ENCODE data around the gene CCDC80. TPM values are rescaled to one million over a fixed set of nuclear protein-coding genes. Genes with fewer than 3 reads are reported as not detected.

Gene CCDC80
- total RNA-seq, 2 donors from 2014 or later: not detected

DNA sequence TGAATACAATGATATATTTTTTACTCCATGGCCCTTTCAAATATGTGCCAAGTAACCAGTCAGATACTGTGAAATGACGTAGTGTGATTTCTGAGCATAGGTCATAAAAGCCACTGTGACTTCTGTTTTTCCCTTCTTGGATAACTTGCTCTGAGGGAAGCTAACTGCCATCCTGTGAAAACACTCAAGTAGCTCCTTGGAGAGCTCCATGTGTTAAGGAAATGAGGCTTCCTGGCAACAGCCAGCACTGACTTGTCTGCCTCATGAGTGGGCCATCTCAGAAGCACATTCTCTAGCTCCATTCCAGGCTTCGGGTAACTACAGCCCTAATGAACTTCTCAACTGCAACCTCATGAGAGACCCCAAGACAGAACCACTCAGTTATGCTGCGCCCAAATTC is 9.5 kb upstream of the CCDC80 start:
- Mint-ChIP-seq H3K27ac (no peak overlapping the region), H3K36me3 (ENCODE audit: low read depth) (no peaks in the 10 kb centered on the region), H3K27me3 (peaks cover 5% of the 10 kb centered on the region), H3K4me3 (no peak overlapping the region), H3K9me3 (peaks cover 4% of the 10 kb centered on the region), H3K4me1 (peaks cover 10% of the 10 kb centered on the region)
- ATAC-seq (replicated peaks): no peak

DNA sequence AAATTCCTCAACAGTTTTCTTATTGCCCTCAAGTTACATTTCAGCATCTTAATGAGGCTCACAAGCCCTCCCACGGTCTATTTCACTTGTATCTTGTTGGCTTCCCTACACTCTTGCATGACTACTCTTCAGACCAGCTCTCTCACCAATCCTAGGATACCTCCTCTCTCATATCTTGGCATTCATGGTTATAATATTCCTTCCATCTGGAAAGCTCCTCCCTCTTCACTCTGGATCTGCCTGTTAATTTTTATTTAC is 8.5 kb upstream of the CCDC80 start:
- no peak overlapping the region for H3K4me3 Mint-ChIP-seq
- H3K27ac Mint-ChIP-seq: no peak overlapping the region
- no peaks in the 10 kb centered on the region for H3K36me3 Mint-ChIP-seq (ENCODE audit: low read depth)
- peaks cover 10% of the 10 kb centered on the region for H3K4me1 Mint-ChIP-seq
- H3K27me3 Mint-ChIP-seq: peaks cover 5% of the 10 kb centered on the region
- no peak for ATAC-seq (replicated peaks)
- peaks cover 4% of the 10 kb centered on the region for H3K9me3 Mint-ChIP-seq

DNA sequence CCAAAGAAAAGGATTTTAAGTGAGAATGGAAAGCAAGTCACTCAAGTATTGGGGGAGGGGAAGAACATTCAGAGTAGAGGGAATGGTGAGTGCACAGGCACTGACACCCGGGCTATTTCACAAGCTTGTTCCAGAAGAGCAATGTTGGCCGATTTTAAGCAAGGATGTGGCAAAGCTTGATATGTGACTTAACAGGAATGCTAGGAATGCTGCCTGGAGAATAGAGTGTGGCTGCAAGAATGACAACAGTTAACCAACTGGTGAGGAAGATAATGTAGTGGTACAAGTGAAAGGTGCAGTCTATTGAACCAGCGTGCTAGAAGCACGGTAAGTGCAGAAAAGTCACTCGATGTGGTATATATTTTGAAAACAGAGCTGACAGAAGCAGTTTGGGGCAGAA is 6.2 kb upstream of the CCDC80 start:
- ATAC-seq (replicated peaks): no peak
- Mint-ChIP-seq H3K4me1 (peaks cover 17% of the 10 kb centered on the region), H3K27me3 (peaks cover 10% of the 10 kb centered on the region), H3K9me3 (peaks cover 4% of the 10 kb centered on the region), H3K4me3 (no peak overlapping the region), H3K27ac (no peak overlapping the region), H3K36me3 (ENCODE audit: low read depth) (no peaks in the 10 kb centered on the region)

DNA sequence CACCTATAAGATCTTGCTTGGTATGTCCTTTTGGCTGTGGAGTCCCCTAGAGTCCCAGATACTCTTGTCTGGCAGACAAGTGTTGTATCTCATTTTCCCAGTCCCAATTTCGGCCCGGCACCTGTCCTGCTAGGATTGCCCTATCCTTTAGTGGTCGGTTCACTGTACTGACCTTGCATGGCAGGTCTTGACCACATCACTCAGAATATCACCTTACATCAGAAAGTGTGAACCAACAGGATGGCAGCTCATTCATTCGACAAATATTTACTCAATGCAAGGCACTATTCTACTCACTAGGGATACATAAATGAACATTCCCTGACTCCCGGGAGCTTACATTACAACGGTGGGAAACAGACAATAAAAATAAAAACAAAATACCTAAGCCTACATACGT is 5.7 kb upstream of the CCDC80 start:
- Mint-ChIP-seq H3K4me3 (no peak overlapping the region), H3K36me3 (ENCODE audit: low read depth) (no peaks in the 10 kb centered on the region), H3K27me3 (peaks cover 10% of the 10 kb centered on the region), H3K4me1 (peaks cover 17% of the 10 kb centered on the region), H3K27ac (no peak overlapping the region), H3K9me3 (peaks cover 4% of the 10 kb centered on the region)
- ATAC-seq (replicated peaks): no peak

DNA sequence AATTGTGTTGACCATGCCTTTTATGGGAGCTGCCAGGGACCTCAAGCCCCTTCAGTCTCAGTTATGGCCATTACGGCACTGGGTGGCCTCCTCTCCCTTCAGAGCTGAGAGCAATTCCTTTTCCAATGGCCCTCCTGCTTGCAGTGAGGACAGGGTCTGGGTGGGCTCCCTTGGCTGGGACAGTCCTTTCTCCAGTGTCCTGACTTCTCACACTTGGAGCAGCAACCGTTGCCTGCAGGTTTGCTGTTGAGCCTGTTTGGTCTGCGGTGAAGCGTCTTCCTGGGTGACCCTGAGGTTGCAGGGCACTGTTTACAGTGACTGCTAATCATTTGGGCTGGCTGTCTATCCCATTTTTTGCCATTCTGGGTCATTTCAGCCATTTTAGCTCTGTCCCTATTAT is 3.5 kb upstream of the CCDC80 start:
- ATAC-seq (replicated peaks): no peak
- peaks cover 10% of the 10 kb centered on the region for H3K27me3 Mint-ChIP-seq
- no peaks in the 10 kb centered on the region for H3K36me3 Mint-ChIP-seq (ENCODE audit: low read depth)
- H3K4me3 Mint-ChIP-seq: no peak overlapping the region
- H3K4me1 Mint-ChIP-seq: peaks cover 14% of the 10 kb centered on the region
- no peak overlapping the region for H3K27ac Mint-ChIP-seq
- peaks cover under 1% of the 10 kb centered on the region for H3K9me3 Mint-ChIP-seq

DNA sequence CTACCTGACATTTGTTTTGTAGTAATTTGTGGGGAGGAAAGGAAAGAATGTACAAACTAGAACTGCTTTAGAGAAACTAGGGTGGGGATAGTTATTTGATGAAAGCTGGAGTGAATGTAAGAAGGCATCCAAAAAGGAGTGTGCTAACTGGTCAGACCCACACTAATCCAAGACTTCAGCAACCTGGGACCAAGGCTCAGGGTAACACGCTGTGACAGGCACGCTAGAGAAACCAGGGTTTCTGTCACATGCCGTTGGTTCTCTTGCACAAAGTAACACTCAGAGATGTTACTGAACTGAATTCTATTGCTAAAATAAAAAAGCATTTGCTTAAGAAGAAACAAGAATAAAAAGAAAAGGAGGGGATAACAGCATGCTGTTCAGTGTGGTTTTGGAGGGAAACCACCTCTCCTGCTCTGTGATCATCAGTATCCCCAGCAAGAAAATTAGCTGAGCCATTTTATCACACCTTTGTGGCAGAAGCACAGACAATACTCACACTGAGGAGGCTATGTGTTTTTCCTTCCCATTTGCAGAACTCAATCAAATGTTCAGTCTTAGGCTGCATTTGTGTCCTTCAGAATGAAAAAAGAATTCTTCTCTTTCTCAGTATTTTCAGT is 2.8 kb upstream of the CCDC80 start:
- H3K9me3 Mint-ChIP-seq: no peaks in the 10 kb centered on the region
- H3K36me3 Mint-ChIP-seq (ENCODE audit: low read depth): no peaks in the 10 kb centered on the region
- peaks cover 9% of the 10 kb centered on the region for H3K4me1 Mint-ChIP-seq
- ATAC-seq (replicated peaks): peak; percentile 45
- H3K4me3 Mint-ChIP-seq: peak overlapping the region; percentile 48
- peaks cover 10% of the 10 kb centered on the region for H3K27me3 Mint-ChIP-seq
- H3K27ac Mint-ChIP-seq: no peak overlapping the region

DNA sequence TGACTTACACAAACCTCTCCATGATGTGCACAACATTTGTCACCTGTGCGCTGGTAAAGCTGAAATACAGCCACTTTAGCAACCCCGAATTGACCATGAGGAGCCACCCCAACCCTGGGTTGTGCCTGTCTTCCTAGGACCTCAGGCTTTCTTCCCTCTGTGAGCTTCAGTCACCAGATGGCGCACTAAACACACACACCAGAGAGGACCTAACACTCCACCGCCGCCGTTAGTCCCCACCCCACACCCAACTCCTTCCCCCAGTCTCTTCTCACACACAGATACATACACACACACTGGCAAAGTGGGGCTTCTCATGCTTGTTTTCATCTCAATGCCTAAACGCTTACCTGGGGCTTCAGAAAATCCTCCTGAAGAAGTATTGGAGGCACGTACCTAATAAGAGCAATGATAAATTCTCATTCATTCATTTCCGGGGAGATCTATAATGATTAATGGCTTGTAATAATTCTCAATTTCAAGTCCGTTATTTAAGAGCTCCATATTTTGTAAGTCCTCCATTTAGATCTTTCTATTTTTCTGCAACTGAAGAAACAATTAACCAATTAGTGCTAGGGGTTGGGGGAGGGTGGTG is 2.1 kb upstream of the CCDC80 start:
- H3K27ac Mint-ChIP-seq: no peak overlapping the region
- peak; percentile 99 for ATAC-seq (replicated peaks)
- H3K9me3 Mint-ChIP-seq: no peaks in the 10 kb centered on the region
- peaks cover 7% of the 10 kb centered on the region for H3K4me1 Mint-ChIP-seq
- peaks cover 10% of the 10 kb centered on the region for H3K27me3 Mint-ChIP-seq
- H3K4me3 Mint-ChIP-seq: peak overlapping the region; percentile 48
- H3K36me3 Mint-ChIP-seq (ENCODE audit: low read depth): no peaks in the 10 kb centered on the region

DNA sequence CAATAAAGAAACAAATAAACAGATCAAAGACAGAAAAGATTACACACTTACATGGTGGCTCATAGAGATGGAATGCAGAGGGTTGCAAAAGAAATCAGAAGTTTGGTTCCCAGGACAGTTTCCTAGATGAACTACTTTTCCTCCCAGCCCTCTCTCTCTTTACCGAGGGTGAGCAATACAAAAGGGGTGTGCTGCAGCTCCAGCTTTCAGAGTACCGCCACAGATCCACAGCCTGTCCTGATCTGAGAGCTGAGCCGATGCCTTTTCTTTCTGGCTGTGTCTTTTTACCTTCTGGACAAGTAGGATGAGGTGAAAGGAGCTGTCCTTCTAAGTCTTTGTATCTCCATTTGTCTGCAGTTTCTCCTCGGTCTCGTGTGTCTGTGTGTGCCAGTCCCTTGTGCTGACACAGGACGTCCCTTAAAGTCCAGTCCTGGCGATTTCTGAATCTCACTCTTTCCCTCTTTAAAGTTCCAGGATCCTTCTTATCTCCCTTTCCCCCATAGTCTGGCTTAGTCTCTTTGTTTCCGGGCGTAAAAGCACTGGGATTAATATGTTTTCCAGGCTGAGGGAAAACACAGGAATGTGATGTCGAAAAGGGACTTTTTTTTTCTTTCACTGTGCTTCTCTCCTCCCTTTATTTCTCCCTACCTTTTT is 540 bp downstream of the CCDC80 start:
- H3K36me3 Mint-ChIP-seq (ENCODE audit: low read depth): no peaks in the 10 kb centered on the region
- no peak for ATAC-seq (replicated peaks)
- H3K9me3 Mint-ChIP-seq: no peaks in the 10 kb centered on the region
- H3K4me1 Mint-ChIP-seq: peaks cover 10% of the 10 kb centered on the region
- peaks cover 6% of the 10 kb centered on the region for H3K27me3 Mint-ChIP-seq
- no peak overlapping the region for H3K27ac Mint-ChIP-seq
- no peak overlapping the region for H3K4me3 Mint-ChIP-seq

DNA sequence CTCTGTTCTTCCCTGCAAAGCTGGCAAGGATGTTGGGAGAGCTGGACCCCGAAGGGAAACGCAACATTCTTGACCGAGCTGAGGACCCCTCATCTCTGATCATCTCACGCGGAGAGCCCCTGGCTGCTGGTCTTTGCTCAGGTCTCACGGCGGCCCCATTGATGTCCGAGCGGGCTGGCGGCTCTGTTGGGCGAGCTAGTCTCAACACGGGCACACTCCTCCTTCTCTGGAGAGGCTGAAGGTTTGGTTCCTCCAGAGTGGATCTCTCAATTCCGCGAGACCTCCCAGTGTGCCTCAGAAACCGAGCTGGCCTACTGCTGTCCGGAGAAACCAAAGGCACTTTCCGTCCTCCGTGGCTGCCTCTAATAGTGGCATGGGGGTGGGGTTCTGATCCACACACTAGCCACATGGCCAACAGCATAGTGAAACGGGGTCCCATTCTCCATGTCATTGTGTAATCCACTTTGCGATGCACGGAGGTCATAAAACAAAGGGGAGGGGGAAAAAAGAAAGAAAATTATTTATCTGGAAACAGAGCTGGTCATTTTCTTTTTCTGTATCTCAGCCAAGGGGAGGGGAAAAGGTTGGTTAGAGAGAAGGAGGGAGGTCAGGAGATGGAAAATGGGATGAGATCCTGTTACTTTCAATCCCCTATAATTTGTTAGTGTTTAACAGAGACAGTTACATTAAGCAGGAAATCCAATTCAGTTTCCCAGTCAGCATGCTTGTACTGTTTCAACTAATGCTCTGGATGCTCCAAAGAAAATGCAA is 1.3 kb downstream of the CCDC80 start:
- Mint-ChIP-seq H3K27me3 (peaks cover 6% of the 10 kb centered on the region), H3K36me3 (ENCODE audit: low read depth) (no peaks in the 10 kb centered on the region)

DNA sequence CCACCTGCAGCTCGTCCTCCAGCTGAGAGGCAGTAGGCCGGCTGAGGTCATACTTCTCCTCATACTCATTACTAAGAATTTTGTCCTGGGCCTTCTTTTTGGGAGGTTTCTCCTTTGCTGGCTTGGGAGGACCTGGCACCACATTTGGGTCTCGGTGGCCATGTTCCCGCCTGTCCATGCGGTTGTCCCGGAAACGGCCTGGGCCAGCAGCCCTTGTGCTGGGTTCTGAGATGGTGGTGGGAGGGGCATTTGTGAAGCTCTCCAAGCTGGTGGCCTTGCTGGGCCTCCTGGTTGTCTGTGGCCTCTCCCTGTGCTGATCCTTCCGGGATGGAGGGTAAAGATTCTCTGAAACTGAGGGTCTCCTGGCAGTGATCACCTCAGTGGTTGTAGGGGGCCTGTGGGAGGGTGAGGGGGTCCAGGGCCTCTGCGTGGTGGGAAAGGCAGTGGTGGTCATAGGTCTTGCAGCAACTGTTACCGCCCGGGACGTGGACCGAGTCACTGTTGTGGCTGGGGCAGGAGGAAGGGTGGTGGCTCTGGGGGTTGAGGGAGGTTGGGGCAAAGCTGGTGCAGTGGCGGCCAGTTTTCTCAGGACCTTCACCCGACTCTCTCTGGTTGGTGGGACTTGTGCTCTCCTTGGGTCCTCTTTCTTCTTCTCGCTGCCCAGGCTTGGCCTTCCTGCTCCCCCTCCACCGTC is 2.5 kb downstream of the CCDC80 start:
- Mint-ChIP-seq H3K36me3 (ENCODE audit: low read depth) (no peaks in the 10 kb centered on the region), H3K4me3 (no peak overlapping the region), H3K9me3 (no peaks in the 10 kb centered on the region), H3K27me3 (peaks cover 6% of the 10 kb centered on the region), H3K27ac (no peak overlapping the region), H3K4me1 (peaks cover 12% of the 10 kb centered on the region)
- ATAC-seq (replicated peaks): no peak

More for the DNA sequence above, 1.3 kb downstream of the CCDC80 start:
- H3K27ac Mint-ChIP-seq: no peak overlapping the region
- H3K4me1 Mint-ChIP-seq: peaks cover 12% of the 10 kb centered on the region
- H3K4me3 Mint-ChIP-seq: no peak overlapping the region
- H3K9me3 Mint-ChIP-seq: no peaks in the 10 kb centered on the region
- ATAC-seq (replicated peaks): no peak

DNA sequence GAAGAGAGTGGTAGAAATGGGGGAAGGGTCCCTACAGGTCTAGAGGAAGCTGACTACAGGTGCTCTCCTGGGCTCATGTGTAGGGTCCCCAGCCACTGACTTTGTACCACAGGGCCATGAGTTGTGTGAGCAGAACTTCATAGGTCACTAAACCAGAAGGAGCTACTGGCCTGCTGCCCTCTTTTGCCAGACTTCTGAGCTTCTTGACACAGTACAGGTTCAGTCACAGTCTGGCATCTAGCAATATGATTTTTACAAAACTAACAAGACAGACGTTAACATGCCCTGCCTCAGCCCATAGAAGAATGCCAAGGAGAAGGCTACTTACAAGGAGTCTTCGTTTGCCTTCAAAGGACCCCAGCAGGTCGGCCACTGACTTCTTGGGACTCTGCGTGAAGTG is 3.2 kb downstream of the CCDC80 start:
- H3K4me3 Mint-ChIP-seq: no peak overlapping the region
- H3K27me3 Mint-ChIP-seq: peaks cover 5% of the 10 kb centered on the region
- no peak overlapping the region for H3K27ac Mint-ChIP-seq
- H3K4me1 Mint-ChIP-seq: peaks cover 7% of the 10 kb centered on the region
- no peaks in the 10 kb centered on the region for H3K9me3 Mint-ChIP-seq
- no peaks in the 10 kb centered on the region for H3K36me3 Mint-ChIP-seq (ENCODE audit: low read depth)
- no peak for ATAC-seq (replicated peaks)

DNA sequence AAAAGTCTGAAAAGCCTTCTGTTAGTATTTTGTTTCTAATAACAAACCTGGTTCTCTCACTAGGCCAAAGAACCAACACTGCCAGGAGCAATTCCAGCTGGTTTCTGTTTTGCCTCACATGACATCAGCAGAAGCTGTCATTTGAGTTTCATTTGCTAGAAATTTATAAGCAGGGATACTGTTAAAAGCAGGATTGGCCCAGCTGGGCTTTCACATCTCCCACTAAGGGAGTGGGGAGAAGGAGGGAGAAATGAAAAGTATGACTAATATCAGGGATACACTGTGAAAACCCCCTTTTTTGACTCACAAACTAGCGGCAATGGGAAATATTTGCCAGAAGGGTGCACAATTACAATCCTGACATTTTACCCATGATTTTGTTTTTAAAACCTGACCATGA is 5.3 kb downstream of the CCDC80 start:
- H3K4me3 Mint-ChIP-seq: peak overlapping the region; percentile 35
- H3K36me3 Mint-ChIP-seq (ENCODE audit: low read depth): no peaks in the 10 kb centered on the region
- H3K4me1 Mint-ChIP-seq: peaks cover 5% of the 10 kb centered on the region
- H3K27ac Mint-ChIP-seq: no peak overlapping the region
- ATAC-seq (replicated peaks): peak; percentile 53
- no peaks in the 10 kb centered on the region for H3K27me3 Mint-ChIP-seq
- no peaks in the 10 kb centered on the region for H3K9me3 Mint-ChIP-seq

DNA sequence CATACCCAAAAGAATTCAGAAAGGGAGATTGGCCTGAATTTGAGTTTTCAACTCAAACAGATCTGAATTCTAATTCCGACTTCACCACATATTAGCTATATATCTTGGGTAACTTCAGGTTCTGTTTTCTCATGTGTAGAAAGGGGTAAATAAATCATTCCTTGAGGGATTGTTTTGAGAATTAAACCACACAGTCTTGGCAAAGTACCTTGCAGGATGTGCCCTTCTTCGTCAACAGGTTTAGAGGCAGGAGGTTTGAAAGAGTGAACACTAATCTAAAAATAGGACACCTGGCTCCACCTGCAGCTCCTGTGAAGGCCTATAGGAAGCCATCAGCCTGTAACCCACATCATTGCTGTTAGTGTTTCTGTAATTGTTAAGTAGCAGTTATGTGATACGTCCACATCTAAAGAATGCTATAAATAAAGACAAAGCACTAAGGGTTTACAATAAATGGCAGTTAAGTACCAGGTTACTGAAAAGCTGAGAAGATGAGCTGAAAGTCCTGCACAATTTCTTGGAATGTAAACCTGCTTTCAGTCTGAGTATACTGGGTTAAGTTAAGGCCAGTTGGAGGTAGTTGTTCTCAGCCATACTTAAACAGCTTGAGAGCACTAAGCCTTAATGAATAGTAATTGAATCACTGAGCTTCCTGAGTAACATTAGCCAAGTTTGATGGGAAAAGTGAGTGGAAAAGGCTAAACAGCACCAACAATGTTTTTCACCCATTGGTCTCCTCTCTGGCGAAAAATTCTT is 6.0 kb downstream of the CCDC80 start:
- no peaks in the 10 kb centered on the region for H3K36me3 Mint-ChIP-seq (ENCODE audit: low read depth)
- no peak overlapping the region for H3K27ac Mint-ChIP-seq
- peak; percentile 69 for ATAC-seq (replicated peaks)
- no peaks in the 10 kb centered on the region for H3K9me3 Mint-ChIP-seq
- H3K4me3 Mint-ChIP-seq: peak overlapping the region; percentile 35
- peaks cover 5% of the 10 kb centered on the region for H3K4me1 Mint-ChIP-seq
- H3K27me3 Mint-ChIP-seq: no peaks in the 10 kb centered on the region

DNA sequence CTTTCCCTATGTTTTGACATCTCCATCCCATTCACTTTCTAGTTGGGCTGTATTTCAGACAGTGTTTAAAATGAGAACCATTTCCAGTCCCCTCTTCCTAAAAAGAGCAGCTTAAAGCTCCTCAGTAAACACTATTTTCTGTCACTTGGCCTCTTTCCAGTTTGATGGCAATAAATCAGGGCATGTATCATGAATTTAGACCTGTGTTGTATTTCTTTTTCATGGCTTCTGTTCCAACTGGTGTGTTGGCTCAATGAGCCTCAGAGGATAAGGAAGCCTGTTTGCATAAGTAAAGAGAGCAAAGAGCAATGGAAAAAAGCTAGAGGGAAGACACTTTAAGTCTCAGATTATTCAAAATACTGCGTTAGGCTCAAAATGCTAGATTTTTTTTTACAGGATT is 7.2 kb downstream of the CCDC80 start:
- Mint-ChIP-seq H3K9me3 (no peaks in the 10 kb centered on the region), H3K36me3 (ENCODE audit: low read depth) (no peaks in the 10 kb centered on the region), H3K4me1 (peaks cover 5% of the 10 kb centered on the region), H3K27ac (no peak overlapping the region), H3K4me3 (no peak overlapping the region), H3K27me3 (no peaks in the 10 kb centered on the region)
- no peak for ATAC-seq (replicated peaks)

Data from activated T-helper 17 cell treated with anti-CD3 and anti-CD28 coated beads, Interleukin-2, amount 50 U/mL, for 72 hours (primary cell).